Retinal pigment epithelial cell (primary cell): ENCODE data around the gene FBXO8.

Source experiments
- DNase-seq: peaks from one replicate; pipeline ENCODE4 v3.0.0-alpha.2; 2010; ENCODE audit warnings: low read depth
- H3K4me3 ChIP-seq: 2 replicates; pipeline ENCODE4 v1.5.1; 2011; ENCODE audit warnings: mild to moderate bottlenecking, low read length, control low read depth, moderate library complexity
- TF ChIP-seq, protein P1 (sequence below): conservative IDR thresholded peaks from 2 replicates; pipeline ENCODE4 v1.5.1; 2011; ENCODE audit warnings: low read depth, low read length, control low read depth, inconsistent platforms

Gene FBXO8, protein sequence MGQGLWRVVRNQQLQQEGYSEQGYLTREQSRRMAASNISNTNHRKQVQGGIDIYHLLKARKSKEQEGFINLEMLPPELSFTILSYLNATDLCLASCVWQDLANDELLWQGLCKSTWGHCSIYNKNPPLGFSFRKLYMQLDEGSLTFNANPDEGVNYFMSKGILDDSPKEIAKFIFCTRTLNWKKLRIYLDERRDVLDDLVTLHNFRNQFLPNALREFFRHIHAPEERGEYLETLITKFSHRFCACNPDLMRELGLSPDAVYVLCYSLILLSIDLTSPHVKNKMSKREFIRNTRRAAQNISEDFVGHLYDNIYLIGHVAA

GRCh38 chr4:174283507-174284471 is at the start of gene FBXO8, which contains the start of gene CEP44:
Gene FBXO8, minus strand, starts transcription at chr4:174283667. Its CDS starts 20,575 bp downstream, at chr4:174263092.
Gene CEP44, plus strand, starts transcription at chr4:174283911. Its CDS starts 15,211 bp downstream, at chr4:174299122.
- peak; percentile 25 for DNase-seq
- TF ChIP-seq, protein P1, sequence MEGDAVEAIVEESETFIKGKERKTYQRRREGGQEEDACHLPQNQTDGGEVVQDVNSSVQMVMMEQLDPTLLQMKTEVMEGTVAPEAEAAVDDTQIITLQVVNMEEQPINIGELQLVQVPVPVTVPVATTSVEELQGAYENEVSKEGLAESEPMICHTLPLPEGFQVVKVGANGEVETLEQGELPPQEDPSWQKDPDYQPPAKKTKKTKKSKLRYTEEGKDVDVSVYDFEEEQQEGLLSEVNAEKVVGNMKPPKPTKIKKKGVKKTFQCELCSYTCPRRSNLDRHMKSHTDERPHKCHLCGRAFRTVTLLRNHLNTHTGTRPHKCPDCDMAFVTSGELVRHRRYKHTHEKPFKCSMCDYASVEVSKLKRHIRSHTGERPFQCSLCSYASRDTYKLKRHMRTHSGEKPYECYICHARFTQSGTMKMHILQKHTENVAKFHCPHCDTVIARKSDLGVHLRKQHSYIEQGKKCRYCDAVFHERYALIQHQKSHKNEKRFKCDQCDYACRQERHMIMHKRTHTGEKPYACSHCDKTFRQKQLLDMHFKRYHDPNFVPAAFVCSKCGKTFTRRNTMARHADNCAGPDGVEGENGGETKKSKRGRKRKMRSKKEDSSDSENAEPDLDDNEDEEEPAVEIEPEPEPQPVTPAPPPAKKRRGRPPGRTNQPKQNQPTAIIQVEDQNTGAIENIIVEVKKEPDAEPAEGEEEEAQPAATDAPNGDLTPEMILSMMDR: no peak
- H3K4me3 ChIP-seq: peak within 1 kb of the TSS; percentile 99

- DNase-seq: no peak
- H3K4me3 ChIP-seq: no peak overlapping the region
- TF ChIP-seq, protein P1: no peak
Observed at GRCh38 chr4:174332741-174333493, 49.5 kb upstream of the FBXO8 start.

- TF ChIP-seq, protein P1: no peak
- no peak overlapping the region for H3K4me3 ChIP-seq
- no peak for DNase-seq
Observed at GRCh38 chr4:174324725-174325124, 41.3 kb upstream of the FBXO8 start.

GRCh38 chr4:174324236-174324635 is 40.8 kb upstream of the FBXO8 start:
- no peak for DNase-seq

DNA sequence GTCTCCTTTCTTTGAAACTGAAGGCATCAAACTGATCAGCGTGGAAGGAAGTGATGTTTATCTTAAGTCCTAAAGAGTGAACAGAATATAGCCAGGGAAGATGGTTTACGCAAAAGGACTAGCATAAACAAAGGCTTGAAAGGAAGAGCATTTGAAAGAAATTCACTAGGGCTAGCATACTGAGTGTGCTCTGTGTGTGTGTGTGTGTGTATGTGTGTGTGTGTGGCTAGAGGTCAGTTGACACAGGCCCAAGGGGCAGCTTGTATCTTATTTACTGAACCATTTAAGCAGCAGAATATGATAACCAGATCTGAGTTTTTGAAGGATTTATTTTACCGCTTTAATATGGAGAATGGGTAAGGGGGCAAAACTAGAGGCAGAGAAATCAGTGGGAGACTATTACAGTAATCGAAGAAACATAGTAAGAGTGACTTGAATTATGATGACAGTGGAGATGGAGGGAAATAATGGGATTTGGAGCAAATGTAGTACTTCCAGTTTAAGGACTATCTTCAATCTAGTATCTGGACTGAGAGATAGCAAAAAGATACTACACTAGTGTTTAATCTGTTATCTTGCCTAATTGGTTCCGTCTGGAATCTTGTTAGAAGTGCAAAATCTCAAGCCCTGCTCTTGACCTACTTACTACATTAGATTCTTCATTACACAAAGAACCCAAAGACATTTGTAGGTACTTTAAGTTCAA is 37.2 kb upstream of the FBXO8 start:
- no peak for DNase-seq
- no peak overlapping the region for H3K4me3 ChIP-seq
- TF ChIP-seq, protein P1: no peak

More at GRCh38 chr4:174324236-174324635, 40.8 kb upstream of the FBXO8 start:
- TF ChIP-seq, protein P1: no peak
- no peak overlapping the region for H3K4me3 ChIP-seq
